ENCODE measurements around the gene AGBL4.
A peak's percentile ranks its signal among the peaks of the same experiment; 100 is the strongest.
"Not testable (repeated sequence)": the region's sequence is repeated elsewhere in the genome, so short reads cannot be mapped to it uniquely, and the experiment has no call there.

AGBL4 gene

GRCh38 chr1:48568501-48568900 is 1455.3 kb downstream of the AGBL4 start:
- no peak for DNase-seq

GRCh38 chr1:48566492-48566891 is 1457.3 kb downstream of the AGBL4 start:
- DNase-seq: no peak

DNA sequence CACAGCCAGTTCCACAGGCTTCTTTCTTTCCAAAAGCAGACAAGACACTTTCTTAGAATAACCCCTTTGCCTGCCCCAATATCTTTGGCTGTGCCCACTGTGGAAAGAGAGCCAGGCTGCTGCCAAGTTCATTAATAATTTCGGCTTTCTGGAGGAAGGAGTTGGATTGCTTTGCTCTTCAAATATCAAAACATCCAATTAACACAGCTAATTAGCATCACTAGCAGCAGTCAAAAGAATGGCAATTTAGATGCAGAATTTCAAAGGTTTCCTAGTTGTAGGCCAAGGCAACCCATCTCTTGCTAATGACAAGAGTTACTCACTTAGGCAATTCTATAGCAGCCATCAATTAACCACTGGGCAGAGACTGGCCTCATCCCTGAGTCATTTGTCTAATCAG is 1460.7 kb downstream of the AGBL4 start:
- no peak for DNase-seq

GRCh38 chr1:48561444-48561843 is 1462.3 kb downstream of the AGBL4 start:
- DNase-seq: no peak

DNA sequence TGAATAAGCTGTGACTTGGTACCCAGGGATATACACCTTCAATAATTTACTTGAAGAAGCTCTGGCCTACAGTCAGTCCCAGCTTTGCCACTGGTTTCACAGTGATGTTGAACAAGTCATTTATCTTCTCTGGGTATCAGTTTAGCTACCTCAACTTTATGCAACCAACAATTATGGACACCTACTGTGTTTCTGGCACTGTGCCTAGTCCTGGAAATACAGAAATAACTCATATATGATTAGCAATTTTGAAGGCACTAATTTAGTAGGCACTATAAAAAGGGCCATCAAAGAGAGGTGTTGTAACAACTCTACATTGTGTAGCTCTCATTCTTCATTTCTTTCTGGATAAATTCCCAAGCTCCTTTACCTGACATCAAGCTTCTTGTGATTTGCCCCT is 1463.2 kb downstream of the AGBL4 start:
- DNase-seq: no peak

DNA sequence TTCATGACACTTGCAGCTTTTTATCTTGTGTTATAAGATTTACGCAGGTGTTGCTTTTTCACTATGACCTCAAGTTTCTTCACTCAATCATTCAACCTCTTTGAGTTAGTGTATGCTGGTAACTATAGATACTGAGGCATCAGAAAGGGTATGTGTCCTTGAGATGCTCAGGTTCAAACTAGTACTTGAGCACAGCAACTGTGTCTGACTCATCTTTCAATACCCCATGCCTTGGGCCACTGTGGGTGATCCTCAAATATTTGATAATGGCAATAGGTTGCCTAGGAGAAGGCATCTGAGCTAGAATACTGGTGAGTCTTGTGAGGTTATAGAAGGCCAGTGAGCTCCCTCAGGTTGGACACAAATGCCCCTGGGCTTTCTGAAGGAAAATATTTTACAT is 1463.6 kb downstream of the AGBL4 start:
- DNase-seq: no peak

DNA sequence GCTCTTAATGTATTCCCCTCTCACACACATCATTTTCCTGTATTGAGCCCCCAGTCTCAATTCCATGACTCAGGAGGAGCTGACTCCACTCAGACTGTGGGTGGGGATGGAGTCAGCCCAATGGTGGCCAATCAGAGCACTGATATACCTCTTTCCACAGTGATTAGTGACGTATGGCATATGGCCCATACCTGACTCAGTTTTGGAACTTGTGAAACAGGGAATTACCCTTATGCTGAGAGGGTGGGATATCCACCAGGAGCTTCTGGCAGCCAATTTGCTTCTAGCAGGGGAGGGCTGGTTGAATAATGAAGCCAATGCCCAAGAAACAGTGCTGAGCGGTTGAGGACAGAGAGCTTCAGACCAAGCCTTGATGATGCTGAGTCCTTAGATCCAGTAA is 1465.4 kb downstream of the AGBL4 start:
- DNase-seq: no peak

- no peak for DNase-seq
These were observed 1467.4 kb downstream of the AGBL4 start for GRCh38 chr1:48556186-48556850.

DNA sequence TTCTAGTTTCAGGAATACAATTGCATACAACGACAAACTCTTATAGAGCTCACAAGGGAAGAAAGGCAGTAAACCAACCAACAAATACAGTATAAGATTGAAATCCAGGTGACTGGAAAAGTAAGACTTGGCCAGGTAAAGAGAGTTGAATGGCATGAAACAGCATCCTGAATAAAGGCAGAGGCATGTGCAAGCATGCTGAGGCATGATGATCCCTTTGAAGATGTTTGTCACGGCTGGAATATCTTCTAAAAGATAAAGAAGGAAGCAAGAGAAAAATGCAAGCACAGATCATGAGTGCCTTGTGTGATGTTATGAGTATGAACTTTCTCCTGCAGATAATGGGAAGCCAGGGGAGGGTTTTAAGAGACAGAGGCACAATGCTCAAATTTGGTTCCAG is 1468.5 kb downstream of the AGBL4 start:
- no peak for DNase-seq

GRCh38 chr1:48552903-48553606 is 1470.7 kb downstream of the AGBL4 start:
- DNase-seq: no peak

GRCh38 chr1:48552420-48552819 is 1471.3 kb downstream of the AGBL4 start:
- DNase-seq: peak in 1 of 5 experiments; percentile 7

GRCh38 chr1:48548985-48549384 is 1474.8 kb downstream of the AGBL4 start:
- no peak for DNase-seq

DNA sequence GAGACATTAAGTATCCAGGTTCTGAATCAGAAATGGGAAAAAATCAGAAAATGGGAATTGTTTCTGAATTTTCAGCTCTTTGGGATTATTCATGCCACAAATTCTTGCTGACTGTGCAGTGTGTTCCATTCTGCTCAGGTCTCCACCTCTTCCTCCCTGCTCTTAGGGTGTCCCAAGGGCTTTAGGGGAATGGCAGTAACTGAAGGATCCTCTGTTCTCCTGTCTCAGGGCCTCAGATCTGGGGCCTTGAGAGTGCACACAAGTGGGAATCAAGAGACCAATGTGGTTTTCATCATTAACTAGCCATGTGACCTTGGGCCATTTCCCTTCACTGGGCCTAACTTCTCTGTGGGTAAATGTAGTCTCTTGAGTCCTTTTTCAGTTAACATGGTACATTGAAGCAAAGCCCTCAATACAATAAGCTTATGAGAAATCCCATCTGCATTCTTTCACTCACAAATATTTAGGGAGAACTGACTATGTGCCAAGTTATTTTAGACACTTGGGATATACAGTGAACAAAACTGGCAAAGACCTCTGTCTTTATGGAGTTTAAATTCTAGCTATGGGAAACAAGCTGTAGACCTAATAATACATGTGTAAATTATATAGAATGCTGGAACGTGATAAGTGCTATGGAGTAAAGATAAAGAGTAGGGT is 1476.1 kb downstream of the AGBL4 start:
- no peak for DNase-seq

- no peak for DNase-seq
These were observed 1479.9 kb downstream of the AGBL4 start for GRCh38 chr1:48543854-48544253.

DNA sequence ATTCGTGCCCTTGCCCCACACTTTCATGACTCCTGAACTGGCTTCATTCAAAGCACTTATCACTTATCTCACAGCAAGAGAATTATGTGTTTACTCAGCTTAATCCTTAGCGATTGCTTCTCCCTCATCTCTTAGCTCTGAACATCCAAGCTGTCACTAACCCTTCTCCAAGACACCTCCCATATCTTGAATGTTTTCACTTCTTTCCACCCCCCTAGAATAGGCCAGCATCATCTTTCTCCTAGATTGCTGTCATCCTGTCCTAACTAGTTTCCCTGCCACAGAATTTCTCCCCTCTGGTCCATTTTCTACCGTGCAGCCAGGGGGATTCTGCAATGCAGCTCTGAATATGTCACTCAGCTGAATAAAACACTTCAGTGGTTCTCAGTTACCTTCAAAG is 1483.2 kb downstream of the AGBL4 start:
- DNase-seq: no peak

DNA sequence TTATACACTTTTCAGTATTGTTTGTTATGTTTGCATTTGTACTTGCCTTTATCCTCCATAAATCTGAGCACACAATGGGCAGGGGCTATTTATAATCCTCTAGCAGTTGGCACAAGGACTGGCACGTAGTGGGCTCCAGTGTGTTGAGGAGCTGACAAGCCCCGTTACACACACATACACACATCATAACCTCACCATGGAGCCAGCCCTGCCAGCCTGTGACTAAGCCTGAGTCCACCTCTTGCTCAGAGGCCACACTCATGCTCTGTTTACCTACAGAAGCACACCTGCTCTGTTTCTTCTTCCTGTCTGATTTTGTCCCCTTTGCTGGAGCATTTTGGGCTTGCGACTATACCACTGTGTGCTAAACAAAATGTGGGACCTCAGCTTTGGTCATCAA is 1487.3 kb downstream of the AGBL4 start:
- no peak for DNase-seq

DNA sequence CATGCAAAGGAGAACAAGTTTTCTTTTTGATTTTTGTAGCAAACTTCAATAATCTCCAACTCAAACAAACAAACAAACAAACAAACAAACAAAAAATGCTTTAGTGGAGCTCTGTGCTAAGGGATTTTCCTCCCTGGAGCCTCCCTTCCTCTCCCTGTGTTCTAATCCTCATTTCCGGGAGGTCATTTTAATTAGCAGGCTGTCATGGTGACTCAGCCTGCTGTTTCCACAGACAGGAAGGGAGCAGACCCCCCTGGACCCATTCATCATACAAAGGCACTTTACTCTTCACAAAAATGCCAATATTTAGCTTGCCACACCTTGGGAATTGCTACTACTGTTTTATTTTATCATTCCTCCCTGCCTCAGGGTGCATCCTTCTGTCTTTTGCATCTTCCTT is 1490.8 kb downstream of the AGBL4 start:
- DNase-seq: no peak

DNA sequence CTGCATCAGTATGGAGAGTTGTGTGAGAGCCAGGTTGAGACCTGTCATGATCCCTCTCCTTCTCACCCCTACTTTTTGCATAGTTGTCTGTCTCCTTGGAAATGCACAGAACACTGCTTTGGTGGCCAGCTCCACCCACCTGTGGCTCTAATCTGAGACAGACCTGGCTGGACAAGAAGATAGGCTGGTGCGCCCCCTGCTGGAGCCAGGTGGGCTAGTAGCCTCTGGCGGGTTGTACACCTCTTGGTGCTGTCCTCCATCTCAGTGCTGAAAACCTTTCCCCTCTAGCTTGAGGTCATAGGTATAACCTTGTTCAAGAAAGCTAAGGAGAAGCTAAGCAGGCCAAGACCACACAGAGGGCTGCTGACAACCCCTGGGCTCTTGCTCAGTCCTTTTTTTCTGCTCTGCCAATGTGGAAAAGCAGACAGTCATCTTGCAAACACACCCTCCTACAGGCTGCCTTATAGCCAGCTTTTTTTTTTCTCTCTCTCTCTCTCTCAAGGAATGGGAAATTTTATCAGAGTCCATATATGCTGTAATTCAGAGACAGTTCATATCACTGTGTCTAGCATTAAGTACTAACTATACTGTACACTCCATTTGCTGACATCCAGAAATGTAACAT is 1492.9 kb downstream of the AGBL4 start:
- peak in 2 of 5 experiments; percentile 4 to 54 for DNase-seq

DNA sequence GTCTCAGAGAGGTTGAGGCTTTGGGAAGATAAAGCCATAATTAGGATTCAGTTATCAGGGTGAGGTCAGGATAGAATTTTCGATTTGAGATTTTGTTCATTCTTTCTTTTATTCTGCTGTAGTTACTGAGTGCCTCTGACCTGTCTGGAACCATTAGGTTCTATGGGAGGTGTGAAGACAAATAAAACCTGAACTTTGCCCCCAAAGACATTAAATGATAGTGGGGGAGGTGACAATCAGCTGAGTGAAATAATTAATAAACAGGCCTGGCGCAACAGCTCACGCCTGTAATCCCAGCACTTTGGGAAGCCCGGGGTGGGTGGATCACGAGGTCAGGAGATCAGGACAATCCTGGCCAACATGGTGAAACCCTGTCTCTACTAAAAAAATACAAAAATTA is 1496.7 kb downstream of the AGBL4 start:
- no peak for DNase-seq

DNA sequence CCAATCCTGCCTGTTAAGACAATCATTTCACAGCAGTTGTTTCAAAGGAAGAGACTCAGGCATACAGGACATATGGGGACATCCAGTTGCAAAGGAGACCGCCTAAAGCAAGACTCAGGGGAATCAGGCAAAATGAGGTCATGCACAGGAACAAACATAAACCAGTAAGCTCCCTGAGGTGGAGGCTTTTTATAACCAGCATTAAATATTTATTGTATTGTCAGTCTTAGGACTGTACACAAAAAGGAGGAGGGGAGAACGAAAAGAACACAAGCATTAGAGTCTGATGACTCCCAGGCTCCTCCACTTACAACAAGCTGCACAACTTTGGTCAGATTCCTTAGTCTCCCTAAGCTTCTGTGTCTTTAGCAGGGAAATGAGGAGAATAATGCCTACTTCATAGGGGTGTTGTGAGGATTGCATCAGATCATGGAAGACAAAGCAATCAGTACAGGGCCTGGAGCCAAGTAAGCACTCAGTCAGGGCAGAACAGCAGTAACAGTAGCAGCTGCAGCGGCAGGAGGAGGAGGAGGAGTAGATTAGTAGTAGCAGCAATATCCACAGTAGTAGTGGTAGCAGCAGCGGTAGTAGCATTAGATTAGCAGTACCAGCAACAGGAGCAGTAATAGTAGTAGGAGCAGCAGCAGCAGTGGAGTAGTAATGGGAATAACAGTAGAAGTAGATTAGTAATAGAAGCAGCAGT is 1497.6 kb downstream of the AGBL4 start:
- DNase-seq: no peak

DNA sequence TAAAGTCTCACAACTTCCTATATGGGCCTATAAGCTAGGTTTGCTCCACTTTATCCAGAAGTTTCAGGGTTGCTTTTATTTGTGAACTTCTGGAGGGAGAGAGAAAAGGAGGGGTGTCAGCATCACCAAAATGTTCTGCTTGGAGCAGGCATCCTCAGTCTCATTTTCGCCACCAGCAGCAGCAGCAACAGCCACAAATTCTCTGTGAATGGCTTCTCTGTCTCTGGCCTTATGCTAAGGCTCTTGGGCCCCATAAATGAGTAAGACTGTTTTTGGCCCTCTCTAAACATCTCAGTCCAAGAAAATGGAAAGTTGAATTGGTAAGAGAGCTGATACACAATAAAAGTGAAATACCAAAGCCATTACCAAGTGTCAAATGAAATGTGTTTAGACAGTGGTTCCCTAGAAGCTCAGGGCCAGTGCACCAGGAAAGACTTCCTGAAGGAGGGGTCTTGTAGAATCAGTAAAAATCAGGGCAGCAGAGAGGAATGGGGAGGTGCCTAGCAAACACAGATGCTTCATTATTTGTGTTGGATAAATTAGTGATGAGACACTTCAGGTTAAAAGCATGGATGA is 1498.8 kb downstream of the AGBL4 start:
- no peak for DNase-seq

DNA sequence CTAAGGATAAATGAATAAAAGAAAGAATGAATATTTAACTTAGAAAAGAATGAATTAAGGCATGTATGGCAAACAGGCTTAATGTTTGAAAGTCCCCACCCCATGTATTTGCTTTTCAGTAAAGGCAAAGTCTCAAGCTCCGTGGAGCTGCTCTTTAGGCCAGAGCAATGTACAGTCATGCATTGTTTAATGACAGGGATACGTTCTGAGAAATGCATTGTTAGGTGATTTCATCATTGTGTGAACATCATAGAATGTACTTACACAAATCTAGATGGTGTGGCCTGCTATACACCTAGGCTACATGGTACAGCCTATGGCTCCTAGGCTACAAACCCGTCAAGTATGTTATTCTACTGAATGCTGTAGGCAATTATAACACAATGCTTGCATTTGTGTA is 1500.2 kb downstream of the AGBL4 start:
- no peak for DNase-seq

DNA sequence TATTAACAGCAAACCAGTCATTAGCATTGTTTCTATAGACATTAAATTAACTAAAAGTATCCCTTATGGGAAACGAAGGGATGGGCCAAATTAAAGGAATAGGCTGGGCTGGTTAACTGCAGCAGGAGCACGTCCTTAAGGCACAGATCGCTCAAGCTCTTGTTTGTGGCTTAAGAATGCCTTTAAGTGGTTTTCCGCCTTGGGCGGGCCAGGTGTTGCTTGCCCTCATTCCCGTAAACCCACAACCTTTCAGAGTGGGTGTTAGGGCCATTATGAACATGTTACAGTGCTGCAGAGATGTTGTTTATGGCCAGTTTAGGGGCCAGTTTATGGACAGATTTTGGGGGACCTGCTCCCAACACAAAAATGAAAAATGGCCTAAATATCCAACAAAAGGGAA is 1503.9 kb downstream of the AGBL4 start:
- not testable (repeated sequence) for DNase-seq
